ENCODE data around the gene DDX51. TPM values are rescaled to one million over a fixed set of nuclear protein-coding genes. Genes with fewer than 3 reads are reported as not detected.

Gene DDX51
- total and polyA plus RNA-seq, 5 donors: 7.4 to 11.7 (median 10.2) TPM

GRCh38 chr12:132178316-132178715 is 34.2 kb upstream of the DDX51 start:
- no peaks in the 10 kb centered on the region for H3K9me3 ChIP-seq (ENCODE audit: control insufficient read depth, low read length)
- ATAC-seq: no peak
- H3K4me3 ChIP-seq (ENCODE audit: low read length): no peak overlapping the region
- H3K4me1 ChIP-seq (ENCODE audit: control insufficient read depth, insufficient read depth, low read length): no peaks in the 10 kb centered on the region
- H3K27ac ChIP-seq (ENCODE audit: low read length): no peak overlapping the region
- DNase-seq: peak in 2 of 3 donors; percentile 0 to 26
- 27% methylated on average over 8 of the region's 8 CpGs for WGBS
- intact Hi-C loops (cut with DNase I): no loop called here
- no peaks in the 10 kb centered on the region for H3K27me3 ChIP-seq (ENCODE audit: control insufficient read depth, insufficient read depth)

GRCh38 chr12:132176920-132177551 is 32.9 kb upstream of the DDX51 start:
- no peaks in the 10 kb centered on the region for H3K27me3 ChIP-seq (ENCODE audit: control insufficient read depth, insufficient read depth)
- H3K4me1 ChIP-seq (ENCODE audit: control insufficient read depth, insufficient read depth, low read length): no peaks in the 10 kb centered on the region
- intact Hi-C loops (cut with DNase I): no loop called here
- WGBS: 75% methylated on average over 25 of the region's 25 CpGs
- DNase-seq (peak in 2 of 3 donors; percentile 4 to 18), ATAC-seq (no peak)
- H3K4me3 ChIP-seq (ENCODE audit: low read length): no peak overlapping the region
- H3K27ac ChIP-seq (ENCODE audit: low read length): no peak overlapping the region
- H3K9me3 ChIP-seq (ENCODE audit: control insufficient read depth, low read length): no peaks in the 10 kb centered on the region

GRCh38 chr12:132176385-132176919 is 32.3 kb upstream of the DDX51 start:
- ATAC-seq (no peak), DNase-seq (peak in 2 of 3 donors; percentile 0 to 29)
- Histone ChIP-seq H3K4me1 (ENCODE audit: control insufficient read depth, insufficient read depth, low read length) (no peaks in the 10 kb centered on the region), H3K27ac (ENCODE audit: low read length) (no peak overlapping the region), H3K4me3 (ENCODE audit: low read length) (no peak overlapping the region), H3K27me3 (ENCODE audit: control insufficient read depth, insufficient read depth) (no peaks in the 10 kb centered on the region), H3K9me3 (ENCODE audit: control insufficient read depth, low read length) (no peaks in the 10 kb centered on the region)
- intact Hi-C loops (cut with DNase I): no loop called here
- 62% methylated on average over 19 of the region's 19 CpGs for WGBS

DNA sequence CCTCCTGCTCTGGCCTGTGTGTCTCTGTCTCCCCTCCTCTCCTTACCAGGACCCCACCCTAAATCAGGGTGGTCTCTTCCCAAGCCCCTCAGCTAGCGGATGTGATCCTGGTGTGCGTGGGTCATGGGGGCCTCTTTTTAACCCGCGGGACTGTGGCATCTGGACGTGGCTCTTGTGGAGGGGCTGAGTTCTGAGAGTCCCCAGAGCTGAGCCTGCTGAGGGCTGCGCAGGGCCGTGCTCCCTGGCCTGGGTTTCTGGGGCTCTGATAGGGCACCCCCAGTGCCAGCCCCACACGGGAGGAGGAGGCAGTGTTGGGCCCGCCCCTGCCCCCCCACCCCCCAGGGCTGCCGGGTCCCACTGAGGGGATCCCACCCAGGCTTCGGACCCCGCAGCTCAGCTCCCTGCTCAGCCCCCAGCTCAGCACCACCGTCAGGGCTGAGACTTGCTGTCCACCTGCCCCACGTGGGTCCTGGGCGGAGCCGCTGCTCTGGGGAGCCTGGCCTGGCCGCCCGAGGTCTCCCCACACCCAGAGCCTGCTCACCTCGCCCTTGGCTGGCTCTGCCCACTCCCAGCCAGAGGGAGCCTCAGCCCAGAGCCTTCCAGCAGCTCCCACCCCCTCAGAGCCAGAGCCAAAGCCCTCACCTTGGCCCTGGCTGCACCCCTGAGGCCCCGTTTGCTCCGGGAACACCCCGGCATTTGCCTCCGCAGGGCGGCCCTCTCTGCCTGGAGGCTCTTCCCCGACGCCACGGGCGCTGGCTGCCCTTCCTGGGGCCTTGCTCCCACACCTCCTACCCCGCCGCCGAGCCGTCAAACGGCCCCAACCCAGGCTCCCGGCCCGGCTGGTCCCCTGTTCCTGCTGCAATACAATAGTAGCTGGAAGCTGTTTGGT is 31.6 kb upstream of the DDX51 start:
- Histone ChIP-seq H3K27ac (ENCODE audit: low read length) (no peak overlapping the region), H3K27me3 (ENCODE audit: control insufficient read depth, insufficient read depth) (no peaks in the 10 kb centered on the region), H3K9me3 (ENCODE audit: control insufficient read depth, low read length) (no peaks in the 10 kb centered on the region), H3K4me1 (ENCODE audit: control insufficient read depth, insufficient read depth, low read length) (no peaks in the 10 kb centered on the region), H3K4me3 (ENCODE audit: low read length) (no peak overlapping the region)
- ATAC-seq (no peak), DNase-seq (peak; percentile 6 to 48 (median 32))
- 77% methylated on average over 35 of the region's 35 CpGs for WGBS
- intact Hi-C loops (cut with DNase I): no loop called here

- DNase-seq (peak in 2 of 3 donors; percentile 5 to 54), ATAC-seq (no peak)
- no peak overlapping the region for H3K27ac ChIP-seq (ENCODE audit: low read length)
- no peaks in the 10 kb centered on the region for H3K4me1 ChIP-seq (ENCODE audit: control insufficient read depth, insufficient read depth, low read length)
- no peaks in the 10 kb centered on the region for H3K9me3 ChIP-seq (ENCODE audit: control insufficient read depth, low read length)
- WGBS: 71% methylated on average over 25 of the region's 25 CpGs
- H3K27me3 ChIP-seq (ENCODE audit: control insufficient read depth, insufficient read depth): no peaks in the 10 kb centered on the region
- intact Hi-C loops (cut with DNase I): no loop called here
- H3K4me3 ChIP-seq (ENCODE audit: low read length): no peak overlapping the region
These were observed 30.8 kb upstream of the DDX51 start for GRCh38 chr12:132174839-132175490.

- H3K9me3 ChIP-seq (ENCODE audit: control insufficient read depth, low read length): no peaks in the 10 kb centered on the region
- ATAC-seq: no peak
- no peaks in the 10 kb centered on the region for H3K27me3 ChIP-seq (ENCODE audit: control insufficient read depth, insufficient read depth)
- peak in 2 of 3 donors; percentile 6 to 48 for DNase-seq
- no peaks in the 10 kb centered on the region for H3K4me1 ChIP-seq (ENCODE audit: control insufficient read depth, insufficient read depth, low read length)
- no peak overlapping the region for H3K4me3 ChIP-seq (ENCODE audit: low read length)
- no peak overlapping the region for H3K27ac ChIP-seq (ENCODE audit: low read length)
- intact Hi-C loops (cut with DNase I): no loop called here
- WGBS: 80% methylated on average over 30 of the region's 30 CpGs
These were observed 30.1 kb upstream of the DDX51 start for GRCh38 chr12:132174015-132174838.

GRCh38 chr12:132173135-132174014 is 29.3 kb upstream of the DDX51 start:
- Histone ChIP-seq H3K27ac (ENCODE audit: low read length) (no peak overlapping the region), H3K4me1 (ENCODE audit: control insufficient read depth, insufficient read depth, low read length) (no peaks in the 10 kb centered on the region), H3K27me3 (ENCODE audit: control insufficient read depth, insufficient read depth) (no peaks in the 10 kb centered on the region), H3K9me3 (ENCODE audit: control insufficient read depth, low read length) (no peaks in the 10 kb centered on the region), H3K4me3 (ENCODE audit: low read length) (no peak overlapping the region)
- WGBS: 71% methylated on average over 35 of the region's 35 CpGs
- ATAC-seq (no peak), DNase-seq (peak in 1 of 3 donors; percentile 4)
- intact Hi-C loops (cut with DNase I): no loop called here

DNA sequence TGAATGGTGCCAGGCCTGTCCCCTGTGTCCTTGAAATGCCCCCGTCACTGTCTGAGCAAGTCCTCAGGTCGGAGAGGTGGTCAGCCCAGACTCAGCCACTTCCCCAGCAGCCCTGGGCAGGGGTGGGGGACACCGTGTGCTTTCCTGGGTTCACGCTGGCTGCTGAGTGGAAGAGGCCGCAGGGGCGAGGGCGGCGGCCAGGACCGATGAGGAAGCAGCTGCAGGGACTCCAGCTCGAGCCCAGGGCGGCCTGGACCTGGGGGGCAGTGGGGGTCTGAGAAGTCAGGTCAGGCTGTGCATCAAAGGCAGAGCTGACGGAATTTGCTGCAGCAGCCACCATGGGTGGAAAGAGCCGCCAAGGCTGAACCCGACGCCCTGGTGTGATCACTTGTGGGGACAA is 28.5 kb upstream of the DDX51 start:
- no peak for ATAC-seq
- Histone ChIP-seq H3K27me3 (ENCODE audit: control insufficient read depth, insufficient read depth) (no peaks in the 10 kb centered on the region), H3K4me3 (ENCODE audit: low read length) (no peak overlapping the region), H3K9me3 (ENCODE audit: control insufficient read depth, low read length) (no peaks in the 10 kb centered on the region), H3K4me1 (ENCODE audit: control insufficient read depth, insufficient read depth, low read length) (no peaks in the 10 kb centered on the region), H3K27ac (ENCODE audit: low read length) (no peak overlapping the region)
- peak in 2 of 3 donors; percentile 4 to 46 for DNase-seq
- intact Hi-C loops (cut with DNase I): no loop called here
- 65% methylated on average over 15 of the region's 15 CpGs for WGBS

GRCh38 chr12:132171968-132172521 is 27.9 kb upstream of the DDX51 start:
- Histone ChIP-seq H3K9me3 (ENCODE audit: control insufficient read depth, low read length) (no peaks in the 10 kb centered on the region), H3K27me3 (ENCODE audit: control insufficient read depth, insufficient read depth) (no peaks in the 10 kb centered on the region), H3K27ac (ENCODE audit: low read length) (no peak overlapping the region), H3K4me1 (ENCODE audit: control insufficient read depth, insufficient read depth, low read length) (no peaks in the 10 kb centered on the region), H3K4me3 (ENCODE audit: low read length) (no peak overlapping the region)
- 82% methylated on average over 28 of the region's 28 CpGs for WGBS
- peak in 1 of 3 donors; percentile 4 for DNase-seq
- intact Hi-C loops (cut with DNase I): no loop called here
- ATAC-seq: no peak

Data from right cardiac atrium (tissue), 5 donors.